Measurements from ENCODE around the gene SUN3. TPM values are rescaled to one million over a fixed set of nuclear protein-coding genes. Genes with fewer than 3 reads are reported as not detected.
A peak's percentile ranks its signal among the peaks of the same experiment; 100 is the strongest.

SUN3 gene
- total RNA-seq, 2 donors from 2014 or later: not detected

DNA sequence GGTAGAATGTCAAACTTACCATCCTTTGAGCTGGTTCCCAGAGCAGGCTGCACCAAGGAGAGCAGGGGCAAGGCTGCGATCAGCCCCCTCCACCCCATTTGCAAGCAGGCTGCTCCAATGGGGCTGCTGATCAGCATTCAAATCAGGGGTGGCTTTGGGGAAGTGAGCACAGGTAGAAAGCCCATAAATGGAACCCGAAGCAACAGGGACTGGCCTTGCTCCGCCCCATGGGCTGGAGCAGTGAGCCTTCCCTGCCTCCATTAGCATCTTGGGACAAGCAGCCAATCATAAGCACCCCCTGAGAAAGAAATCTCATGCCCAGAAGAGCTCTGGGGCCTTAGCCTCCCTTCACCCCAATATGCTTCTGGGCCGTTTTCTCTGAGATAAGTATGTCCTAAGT lies 76.7 kb downstream of the SUN3 start:
- peaks cover 21% of the 10 kb centered on the region for H3K36me3 ChIP-seq
- peaks cover 0 to 6% of the 10 kb centered on the region in 2 donors for H3K4me1 ChIP-seq
- no peak overlapping the region for H3K4me3 ChIP-seq
- no peaks in the 10 kb centered on the region for H3K27me3 ChIP-seq
- TF ChIP-seq, protein P1, sequence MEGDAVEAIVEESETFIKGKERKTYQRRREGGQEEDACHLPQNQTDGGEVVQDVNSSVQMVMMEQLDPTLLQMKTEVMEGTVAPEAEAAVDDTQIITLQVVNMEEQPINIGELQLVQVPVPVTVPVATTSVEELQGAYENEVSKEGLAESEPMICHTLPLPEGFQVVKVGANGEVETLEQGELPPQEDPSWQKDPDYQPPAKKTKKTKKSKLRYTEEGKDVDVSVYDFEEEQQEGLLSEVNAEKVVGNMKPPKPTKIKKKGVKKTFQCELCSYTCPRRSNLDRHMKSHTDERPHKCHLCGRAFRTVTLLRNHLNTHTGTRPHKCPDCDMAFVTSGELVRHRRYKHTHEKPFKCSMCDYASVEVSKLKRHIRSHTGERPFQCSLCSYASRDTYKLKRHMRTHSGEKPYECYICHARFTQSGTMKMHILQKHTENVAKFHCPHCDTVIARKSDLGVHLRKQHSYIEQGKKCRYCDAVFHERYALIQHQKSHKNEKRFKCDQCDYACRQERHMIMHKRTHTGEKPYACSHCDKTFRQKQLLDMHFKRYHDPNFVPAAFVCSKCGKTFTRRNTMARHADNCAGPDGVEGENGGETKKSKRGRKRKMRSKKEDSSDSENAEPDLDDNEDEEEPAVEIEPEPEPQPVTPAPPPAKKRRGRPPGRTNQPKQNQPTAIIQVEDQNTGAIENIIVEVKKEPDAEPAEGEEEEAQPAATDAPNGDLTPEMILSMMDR (IDR thresholded peaks at IDR 0.05): no peak
- no peaks in the 10 kb centered on the region for H3K9me3 ChIP-seq
- no peak for DNase-seq (ENCODE audit: low spot score)
- no peak overlapping the region for H3K27ac ChIP-seq

DNA sequence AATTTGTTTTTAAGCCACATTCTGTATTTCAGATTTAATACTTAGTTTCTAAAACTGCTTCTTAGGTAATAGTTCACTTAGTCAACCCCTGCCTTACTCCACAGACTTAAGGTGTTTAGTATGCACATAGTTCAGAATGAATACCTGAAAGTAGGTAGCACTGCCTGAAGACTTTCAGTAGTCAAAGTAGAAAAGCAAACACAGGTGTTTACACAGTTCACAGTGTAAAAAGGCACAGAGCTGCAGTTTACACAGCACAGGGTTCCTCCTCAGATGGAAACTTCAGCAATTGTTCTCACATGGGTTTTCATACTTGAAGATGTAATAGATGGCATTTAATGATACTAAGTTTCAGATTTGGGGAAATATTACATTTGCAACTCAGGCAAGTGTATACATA lies 77.5 kb downstream of the SUN3 start:
- Histone ChIP-seq H3K27ac (no peak overlapping the region), H3K4me1 (peaks cover 0 to 6% of the 10 kb centered on the region in 2 donors), H3K9me3 (no peaks in the 10 kb centered on the region), H3K27me3 (no peaks in the 10 kb centered on the region), H3K36me3 (peaks cover 21% of the 10 kb centered on the region), H3K4me3 (no peak overlapping the region)
- DNase-seq (ENCODE audit: low spot score): no peak
- TF ChIP-seq, protein P1 (IDR thresholded peaks at IDR 0.05): no peak

DNA sequence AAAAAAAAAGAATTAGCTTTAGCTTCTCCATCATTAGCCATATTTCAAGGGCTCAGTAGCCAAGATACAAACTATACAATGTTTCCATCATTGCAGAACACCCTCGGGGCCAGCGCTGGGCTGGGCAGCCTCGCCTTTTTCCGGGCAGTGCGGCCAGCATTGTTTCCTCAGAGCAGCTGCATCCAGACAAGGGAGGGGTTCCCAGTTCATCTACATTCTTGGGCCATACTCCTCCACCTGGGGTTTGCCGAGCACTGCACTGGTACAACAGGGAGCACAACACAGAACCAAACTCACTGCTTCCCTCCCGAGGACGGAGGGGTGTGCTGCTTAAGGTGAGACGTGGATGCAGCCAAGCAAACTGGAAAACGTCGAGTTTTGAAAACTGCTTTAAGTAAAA lies 78.2 kb downstream of the SUN3 start:
- no peak for DNase-seq (ENCODE audit: low spot score)
- peaks cover 14% of the 10 kb centered on the region for H3K36me3 ChIP-seq
- no peak overlapping the region for H3K4me3 ChIP-seq
- no peak overlapping the region for H3K27ac ChIP-seq
- H3K4me1 ChIP-seq: peaks cover 0 to 9% of the 10 kb centered on the region in 2 donors
- TF ChIP-seq, protein P1 (IDR thresholded peaks at IDR 0.05): peak in 1 of 2 donors; percentile 17
- H3K9me3 ChIP-seq: no peaks in the 10 kb centered on the region
- no peaks in the 10 kb centered on the region for H3K27me3 ChIP-seq

DNA sequence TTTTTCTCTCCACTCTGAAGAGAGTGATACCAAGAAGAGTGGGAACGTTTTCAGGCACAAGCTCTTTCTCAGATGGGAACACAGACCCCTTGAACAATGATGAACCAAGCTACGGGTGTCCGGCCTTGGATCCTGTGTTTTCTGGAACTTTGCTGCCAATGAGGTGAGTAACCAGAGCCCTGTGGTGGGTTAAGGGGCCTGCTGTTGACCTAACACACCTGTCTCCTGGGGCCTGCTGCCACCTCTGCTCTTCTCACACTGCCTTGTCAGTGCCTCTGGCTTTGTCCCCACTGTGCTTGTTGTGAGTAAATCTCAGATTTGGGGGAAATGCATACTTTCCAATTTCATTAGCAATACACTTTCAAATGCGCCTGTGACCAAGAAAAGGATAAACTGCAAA lies 79.2 kb downstream of the SUN3 start:
- Histone ChIP-seq H3K9me3 (no peaks in the 10 kb centered on the region), H3K36me3 (peaks cover 6% of the 10 kb centered on the region), H3K4me3 (no peak overlapping the region), H3K27ac (peak overlapping the region; percentile 2 to 38), H3K4me1 (peaks cover 0 to 20% of the 10 kb centered on the region in 2 donors), H3K27me3 (no peaks in the 10 kb centered on the region)
- no peak for DNase-seq (ENCODE audit: low spot score)
- TF ChIP-seq, protein P1 (IDR thresholded peaks at IDR 0.05): no peak

DNA sequence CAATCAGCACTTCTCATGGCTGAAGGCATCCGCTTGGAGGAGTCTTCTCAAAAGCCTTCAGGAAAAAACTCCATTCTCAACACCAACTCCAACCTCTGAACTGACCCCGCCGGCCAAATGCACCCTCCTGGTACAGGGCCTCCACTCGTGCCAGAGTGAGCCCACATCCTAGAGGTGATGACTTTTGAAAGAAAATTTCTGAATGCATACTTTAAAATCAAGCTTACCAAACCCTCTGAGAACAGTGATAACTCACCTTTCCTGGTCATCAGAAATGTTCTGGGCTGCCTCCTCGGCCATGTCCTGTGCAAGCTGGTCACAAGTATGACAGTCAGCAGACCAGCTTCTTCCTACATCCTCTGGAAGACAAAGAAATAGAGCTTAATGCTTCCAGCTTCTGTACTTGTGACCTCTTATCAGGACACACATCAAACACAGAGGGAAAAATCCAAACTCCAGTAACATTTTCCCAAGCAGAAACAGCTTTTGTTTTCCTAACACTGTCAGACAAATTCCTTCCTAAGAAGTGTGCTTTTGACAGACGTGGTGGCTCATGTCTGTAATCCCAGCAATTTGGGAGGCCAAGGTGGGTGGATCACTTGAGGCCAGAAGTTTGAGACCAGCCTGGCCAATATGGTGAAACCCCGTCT lies 80.6 kb downstream of the SUN3 start, which contains the start of gene PKD1L1:
TSS of gene PKD1L1 (minus strand) at position 326 of the 650 bp plus-strand sequence. CDS start at position 300, 26 bp downstream.
- Histone ChIP-seq H3K9me3 (no peaks in the 10 kb centered on the region), H3K4me3 (no peak within 1 kb of the TSS), H3K36me3 (no peaks in the 10 kb centered on the region), H3K27me3 (no peaks in the 10 kb centered on the region), H3K27ac (peak within 1 kb of the TSS; percentile 44 to 57), H3K4me1 (peaks cover 0 to 20% of the 10 kb centered on the region in 2 donors)
- TF ChIP-seq, protein P1 (IDR thresholded peaks at IDR 0.05): no peak
- no peak for DNase-seq (ENCODE audit: low spot score)

DNA sequence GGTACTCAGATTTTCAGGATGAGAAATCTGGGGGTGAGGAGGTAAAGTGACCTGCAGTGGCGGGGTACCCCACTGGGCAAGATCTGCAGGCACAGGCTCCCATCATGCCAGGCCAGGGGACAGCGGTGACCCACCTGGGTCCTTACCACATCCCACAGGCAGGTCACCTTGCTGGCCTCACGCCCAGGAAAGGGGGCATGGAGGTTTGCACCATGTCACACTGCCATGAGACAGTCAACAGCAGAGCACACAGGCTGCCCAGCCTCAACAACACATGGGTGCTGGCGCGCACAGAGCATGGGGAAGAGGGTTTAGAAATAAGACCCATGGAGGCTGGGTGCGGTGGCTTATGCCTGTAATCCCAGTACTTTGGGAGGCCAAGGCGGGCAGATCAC lies 81.6 kb downstream of the SUN3 start:
- Histone ChIP-seq H3K27ac (peak overlapping the region; percentile 39 to 57), H3K9me3 (no peaks in the 10 kb centered on the region), H3K4me3 (no peak overlapping the region), H3K4me1 (peaks cover 0 to 23% of the 10 kb centered on the region in 2 donors), H3K27me3 (no peaks in the 10 kb centered on the region), H3K36me3 (no peaks in the 10 kb centered on the region)
- no peak for DNase-seq (ENCODE audit: low spot score)
- TF ChIP-seq, protein P1 (IDR thresholded peaks at IDR 0.05): no peak

Data from right atrium auricular region (tissue), 2 donors.